Measurements from ENCODE around the gene PTDSS2. TPM values are rescaled to one million over a fixed set of nuclear protein-coding genes. Genes with fewer than 3 reads are reported as not detected.

PTDSS2 gene
- total and polyA plus RNA-seq, 2 experiments from 2014 or later, result 22.7 to 145 TPM

DNA sequence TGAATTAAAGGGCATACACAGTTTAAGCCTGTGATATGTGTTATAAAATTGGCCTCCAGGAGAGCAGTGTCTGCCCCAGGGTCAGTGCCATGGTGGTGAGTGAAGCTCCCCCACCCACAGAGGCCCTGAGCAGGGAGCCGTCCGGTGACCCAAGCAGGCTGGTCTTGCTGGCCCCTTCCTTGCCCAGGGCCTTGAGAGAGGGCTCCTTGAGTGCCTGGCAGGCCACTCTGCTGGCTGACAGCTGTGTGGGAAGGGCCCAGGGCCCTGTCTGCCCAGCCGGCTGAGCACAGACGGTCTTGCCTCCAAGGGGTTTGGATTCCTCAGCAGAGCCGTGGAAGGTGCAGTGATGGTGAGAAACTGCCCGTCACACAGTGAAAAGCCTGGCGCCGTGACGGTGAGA, 25.9 kb downstream of the PTDSS2 start (continued):
- no peak for TF ChIP-seq JUNB (IDR thresholded peaks at IDR 0.05; ENCODE audit: unreplicated experiment)
- TF ChIP-seq ZNF331 (CRISPR knock-in tag; IDR thresholded peaks at IDR 0.05; ENCODE audit: low read depth), result no peak
- TF ChIP-seq, protein P1, sequence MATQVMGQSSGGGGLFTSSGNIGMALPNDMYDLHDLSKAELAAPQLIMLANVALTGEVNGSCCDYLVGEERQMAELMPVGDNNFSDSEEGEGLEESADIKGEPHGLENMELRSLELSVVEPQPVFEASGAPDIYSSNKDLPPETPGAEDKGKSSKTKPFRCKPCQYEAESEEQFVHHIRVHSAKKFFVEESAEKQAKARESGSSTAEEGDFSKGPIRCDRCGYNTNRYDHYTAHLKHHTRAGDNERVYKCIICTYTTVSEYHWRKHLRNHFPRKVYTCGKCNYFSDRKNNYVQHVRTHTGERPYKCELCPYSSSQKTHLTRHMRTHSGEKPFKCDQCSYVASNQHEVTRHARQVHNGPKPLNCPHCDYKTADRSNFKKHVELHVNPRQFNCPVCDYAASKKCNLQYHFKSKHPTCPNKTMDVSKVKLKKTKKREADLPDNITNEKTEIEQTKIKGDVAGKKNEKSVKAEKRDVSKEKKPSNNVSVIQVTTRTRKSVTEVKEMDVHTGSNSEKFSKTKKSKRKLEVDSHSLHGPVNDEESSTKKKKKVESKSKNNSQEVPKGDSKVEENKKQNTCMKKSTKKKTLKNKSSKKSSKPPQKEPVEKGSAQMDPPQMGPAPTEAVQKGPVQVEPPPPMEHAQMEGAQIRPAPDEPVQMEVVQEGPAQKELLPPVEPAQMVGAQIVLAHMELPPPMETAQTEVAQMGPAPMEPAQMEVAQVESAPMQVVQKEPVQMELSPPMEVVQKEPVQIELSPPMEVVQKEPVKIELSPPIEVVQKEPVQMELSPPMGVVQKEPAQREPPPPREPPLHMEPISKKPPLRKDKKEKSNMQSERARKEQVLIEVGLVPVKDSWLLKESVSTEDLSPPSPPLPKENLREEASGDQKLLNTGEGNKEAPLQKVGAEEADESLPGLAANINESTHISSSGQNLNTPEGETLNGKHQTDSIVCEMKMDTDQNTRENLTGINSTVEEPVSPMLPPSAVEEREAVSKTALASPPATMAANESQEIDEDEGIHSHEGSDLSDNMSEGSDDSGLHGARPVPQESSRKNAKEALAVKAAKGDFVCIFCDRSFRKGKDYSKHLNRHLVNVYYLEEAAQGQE (IDR thresholded peaks at IDR 0.05; ENCODE audit: unreplicated experiment), result no peak
- no peak for TF ChIP-seq EZH2phosphoT487 (IDR thresholded peaks at IDR 0.05; ENCODE audit: unreplicated experiment)
- TF ChIP-seq EZH2 (IDR thresholded peaks at IDR 0.05; ENCODE audit: low read depth, unreplicated experiment), result no peak
- TF ChIP-seq, protein P2, sequence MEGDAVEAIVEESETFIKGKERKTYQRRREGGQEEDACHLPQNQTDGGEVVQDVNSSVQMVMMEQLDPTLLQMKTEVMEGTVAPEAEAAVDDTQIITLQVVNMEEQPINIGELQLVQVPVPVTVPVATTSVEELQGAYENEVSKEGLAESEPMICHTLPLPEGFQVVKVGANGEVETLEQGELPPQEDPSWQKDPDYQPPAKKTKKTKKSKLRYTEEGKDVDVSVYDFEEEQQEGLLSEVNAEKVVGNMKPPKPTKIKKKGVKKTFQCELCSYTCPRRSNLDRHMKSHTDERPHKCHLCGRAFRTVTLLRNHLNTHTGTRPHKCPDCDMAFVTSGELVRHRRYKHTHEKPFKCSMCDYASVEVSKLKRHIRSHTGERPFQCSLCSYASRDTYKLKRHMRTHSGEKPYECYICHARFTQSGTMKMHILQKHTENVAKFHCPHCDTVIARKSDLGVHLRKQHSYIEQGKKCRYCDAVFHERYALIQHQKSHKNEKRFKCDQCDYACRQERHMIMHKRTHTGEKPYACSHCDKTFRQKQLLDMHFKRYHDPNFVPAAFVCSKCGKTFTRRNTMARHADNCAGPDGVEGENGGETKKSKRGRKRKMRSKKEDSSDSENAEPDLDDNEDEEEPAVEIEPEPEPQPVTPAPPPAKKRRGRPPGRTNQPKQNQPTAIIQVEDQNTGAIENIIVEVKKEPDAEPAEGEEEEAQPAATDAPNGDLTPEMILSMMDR (conservative IDR thresholded peaks at IDR 0.05; ENCODE audit: low read depth in 2 of 2), result no peak
- TF ChIP-seq NANOG (IDR thresholded peaks at IDR 0.05; ENCODE audit: borderline replicate concordance), result no peak

DNA sequence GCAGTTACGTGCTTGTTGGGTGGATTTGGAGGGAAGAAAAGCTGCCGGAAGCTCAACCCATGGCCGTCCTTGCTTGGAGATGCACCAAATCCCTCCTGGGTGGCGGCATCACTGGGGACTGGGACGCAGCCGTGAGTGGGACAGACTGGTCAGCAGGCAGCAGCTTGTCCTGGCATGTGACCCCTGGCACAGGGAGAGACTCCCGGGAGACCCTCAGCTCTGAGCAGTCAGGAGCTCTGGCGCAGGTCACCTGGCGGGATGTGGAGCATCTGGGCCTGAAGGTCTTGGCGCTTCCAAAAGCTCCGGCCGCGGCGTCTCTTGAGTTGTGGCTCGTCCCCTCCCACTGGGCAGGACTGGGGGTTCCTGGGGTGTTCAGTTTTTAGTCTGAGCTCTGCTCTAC, 26.3 kb downstream of the PTDSS2 start:
- Histone ChIP-seq H3K4me3 (no peak overlapping the region), H3K79me2 (replicated peaks; ENCODE audit: insufficient read depth) (peaks cover 24% of the 10 kb centered on the region), H3K27me3 (ENCODE audit: insufficient read depth) (no peaks in the 10 kb centered on the region), H3F3A (replicated peaks; ENCODE audit: low read depth) (peaks cover 8% of the 10 kb centered on the region), H3K27ac (ENCODE audit: low read depth) (no peak overlapping the region), H3K9me2 (ENCODE audit: insufficient read depth) (no peaks in the 10 kb centered on the region), H3K36me3 (ENCODE audit: insufficient read depth) (no peaks in the 10 kb centered on the region), H4K20me1 (replicated peaks; ENCODE audit: insufficient read depth) (peaks cover 2% of the 10 kb centered on the region; the same call in 1 of the 2 replicates), H2AFZ (no peak overlapping the region), H3K4me1 (ENCODE audit: insufficient read depth) (no peaks in the 10 kb centered on the region), H3K4me2 (no peak overlapping the region)
- Mint-ChIP-seq H3K36me3 (ENCODE audit: low read depth) (peaks cover 4% of the 10 kb centered on the region; the same call in 2 of the 3 replicates), H3K4me1 (peaks cover 3% of the 10 kb centered on the region), H3K9me3 (no peaks in the 10 kb centered on the region), H3K27ac (0 out of 2 replicates have a peak overlapping the region, but pooled peaks have one; percentile 40), H3K27me3 (ENCODE audit: insufficient read depth, low read depth, poor library complexity) (peaks cover 6% of the 10 kb centered on the region), H3K4me3 (no peak overlapping the region)
- TF ChIP-seq, protein P1 (IDR thresholded peaks at IDR 0.05; ENCODE audit: unreplicated experiment), result no peak
- no peak for TF ChIP-seq ZNF114 (CRISPR knock-in tag; IDR thresholded peaks at IDR 0.05)
- ATAC-seq (no peak), DNase-seq (ENCODE audit: low spot score) (no peak)

All from GM23338 (cell line).